ENCODE results near the gene UNC93B1.

The UNC93B1 gene

GRCh38 chr11:68049509-68050370 lies 45.8 kb upstream of the UNC93B1 start:
- no peak for TF ChIP-seq CTCF (IDR thresholded peaks at IDR 0.05; ENCODE audit: low read depth, low read length, missing control alignments)
- no peak overlapping the region for H3K4me3 ChIP-seq (ENCODE audit: low read depth, low read length)
- no peak for DNase-seq (ENCODE audit: low read depth)
- in situ Hi-C loops (cut with HindIII; ENCODE audit: low sequenced_read_pairs), result no loop called here

GRCh38 chr11:68048681-68049508 lies 45.0 kb upstream of the UNC93B1 start:
- no peak for TF ChIP-seq CTCF (IDR thresholded peaks at IDR 0.05; ENCODE audit: low read depth, low read length, missing control alignments)
- no peak for DNase-seq (ENCODE audit: low read depth)
- no peak overlapping the region for H3K4me3 ChIP-seq (ENCODE audit: low read depth, low read length)
- in situ Hi-C loops (cut with HindIII; ENCODE audit: low sequenced_read_pairs), result no loop called here

- TF ChIP-seq CTCF (IDR thresholded peaks at IDR 0.05; ENCODE audit: low read depth, low read length, missing control alignments), result no peak
- no peak overlapping the region for H3K4me3 ChIP-seq (ENCODE audit: low read depth, low read length)
- no peak for DNase-seq (ENCODE audit: low read depth)
- in situ Hi-C loops (cut with HindIII; ENCODE audit: low sequenced_read_pairs), result no loop called here
These were observed 43.8 kb upstream of the UNC93B1 start for GRCh38 chr11:68047437-68048290.

GRCh38 chr11:68044898-68045351 lies 41.0 kb upstream of the UNC93B1 start:
- no peak overlapping the region for H3K4me3 ChIP-seq (ENCODE audit: low read depth, low read length)
- TF ChIP-seq CTCF (IDR thresholded peaks at IDR 0.05; ENCODE audit: low read depth, low read length, missing control alignments), result no peak
- no peak for DNase-seq (ENCODE audit: low read depth)
- in situ Hi-C loops (cut with HindIII; ENCODE audit: low sequenced_read_pairs), result no loop called here

- H3K4me3 ChIP-seq (ENCODE audit: low read depth, low read length), result no peak overlapping the region
- DNase-seq (ENCODE audit: low read depth), result no peak
- in situ Hi-C loops (cut with HindIII; ENCODE audit: low sequenced_read_pairs), result no loop called here
- peak; percentile 3 for TF ChIP-seq CTCF (IDR thresholded peaks at IDR 0.05; ENCODE audit: low read depth, low read length, missing control alignments)
These were observed 40.4 kb upstream of the UNC93B1 start for GRCh38 chr11:68044145-68044813.
